Kidney (tissue), 14 donors: ENCODE results near the gene ENTPD1. TPM values are rescaled to one million over a fixed set of nuclear protein-coding genes. Genes with fewer than 3 reads are reported as not detected.
A peak's percentile ranks its signal among the peaks of the same experiment; 100 is the strongest.
"Not testable (repeated sequence)": the region's sequence is repeated elsewhere in the genome, so short reads cannot be mapped to it uniquely, and the experiment has no call there.

Source experiments
- DNase-seq, 5 donors: peaks; one replicate each; pipeline ENCODE4 v3.0.0-alpha.2; 2013 to 2020
- FAIRE-seq: peaks from 2 replicates; lab custom pipeline; 2012; peaks lifted over from hg19 to GRCh38; lab: Jason Lieb, UNC
- H3K27ac ChIP-seq, 2 donors: one replicate each; pipeline ENCODE4 v1.7.0; 2013; ENCODE audit warnings: low read depth in 2 of 2, low read length in 2 of 2, inconsistent platforms in 1 of 2
- H3K27me3 ChIP-seq: one replicate; pipeline ENCODE4 v1.7.1; 2013; ENCODE audit warnings: low read length, inconsistent platforms; ENCODE audit not compliant: control insufficient read depth, insufficient read depth
- H3K36me3 ChIP-seq, 3 donors: one replicate each; pipeline versions ENCODE4 v1.7.0 to v1.7.1; 2013; ENCODE audit warnings: low read length in 3 of 3, control low read depth in 1 of 3, inconsistent platforms in 1 of 3; ENCODE audit not compliant: insufficient read depth in 3 of 3, control insufficient read depth in 2 of 3
- H3K4me1 ChIP-seq, 3 donors: one replicate each; pipeline versions ENCODE4 v1.7.0 to v1.7.1; 2013; ENCODE audit warnings: low read length in 3 of 3, inconsistent platforms in 1 of 3, low read depth in 1 of 3; ENCODE audit not compliant: control insufficient read depth in 2 of 3, insufficient read depth in 2 of 3
- H3K4me3 ChIP-seq, 3 donors: one replicate each; pipeline versions ENCODE4 v1.7.0 to v1.8.1; 2013; ENCODE audit warnings: low read length in 3 of 3, control low read depth in 1 of 3, inconsistent platforms in 1 of 3
- H3K9ac ChIP-seq, 3 donors: one replicate each; pipeline versions ENCODE4 v1.7.0 to v1.7.1; 2013; ENCODE audit warnings: low read length in 3 of 3, control low read depth in 1 of 3, inconsistent platforms in 1 of 3
- H3K9me3 ChIP-seq, 3 donors: one replicate each; pipeline versions ENCODE4 v1.7.0 to v1.7.1; 2013; ENCODE audit warnings: low read length in 3 of 3, control low read depth in 1 of 3, inconsistent platforms in 1 of 3; ENCODE audit not compliant: control insufficient read depth in 2 of 3, insufficient read depth in 1 of 3
- CTCF ChIP-seq: IDR thresholded peaks from 3 replicates; pipeline ENCODE4 v1.5.1; 2012; ENCODE audit warnings: mild to moderate bottlenecking, moderate library complexity, borderline replicate concordance; ENCODE audit not compliant: insufficient read depth; ENCODE audit errors: extremely low read depth
- intact Hi-C: fragments of 100-400 bp; cut with DNase I; formaldehyde crosslinking; loops from one replicate; pipeline ENCODE4 v1.11.1; 2022
- polyA plus RNA-seq: library from polyadenylated mRNA; stranded (reverse); fragments of 350-450 nt; fragmentation: Illumina TruSeq; extraction: RNeasy Lipid Tissue Mini Kit (QIAGEN cat#74804); gene quantifications from one replicate; pipeline ENCODE4 v1.2.3, GENCODE V29; 2014; ENCODE audit warnings: low read depth, low replicate concordance; ENCODE audit not compliant: insufficient read depth
- total RNA-seq: library from RNA; stranded (reverse); fragmentation: NEBNext Ultra II Directional; extraction: Animal tissue kit (Norgen Biotek cat#: 25700); gene quantifications from one replicate; pipeline ENCODE4 v1.2.1, GENCODE V29; 2021
- donor health status: control.
- donor health status: control.
- donor health status: control.
- donor health status: control.
- donor health status: control.
- donor health status: DM: yes; HTN: yes; CAD: no.
- donor health status: Normal renal cell carcinoma (clear cell type).

ENTPD1 gene
- total and polyA plus RNA-seq, 2 donors from 2014 or later = 5.2 to 36.6 TPM

GRCh38 chr10:95896071-95896850, 140.3 kb downstream of the ENTPD1 start:
- intact Hi-C loops = no loop called here
- Histone ChIP-seq H3K9ac (no peak overlapping the region), H3K4me1 (no peaks in the 10 kb centered on the region), H3K36me3 (peaks cover 0 to 20% (median 5%) of the 10 kb centered on the region in 3 donors), H3K27ac (no peak overlapping the region), H3K27me3 (no peaks in the 10 kb centered on the region), H3K9me3 (no peaks in the 10 kb centered on the region), H3K4me3 (no peak overlapping the region)
- TF ChIP-seq CTCF = no peak
- FAIRE-seq (no peak), DNase-seq (no peak)

GRCh38 chr10:95905897-95906580, 150.1 kb downstream of the ENTPD1 start:
- not testable (repeated sequence) for FAIRE-seq

GRCh38 chr10:95906677-95907455, 150.9 kb downstream of the ENTPD1 start:
- DNase-seq (peak in 4 of 5 donors; percentile 61 to 89 (median 74)), FAIRE-seq (no peak)
- Histone ChIP-seq H3K4me3 (peak overlapping the region; percentile 77 to 93 (median 91)), H3K9ac (peak overlapping the region; percentile 52 to 75 (median 56)), H3K27ac (peak overlapping the region; percentile 58 to 92), H3K36me3 (peaks cover 0 to 4% (median 3%) of the 10 kb centered on the region in 3 donors), H3K9me3 (no peaks in the 10 kb centered on the region), H3K27me3 (no peaks in the 10 kb centered on the region), H3K4me1 (peaks cover 0 to 5% (median 3%) of the 10 kb centered on the region in 3 donors)
- peak; percentile 3 for TF ChIP-seq CTCF
- intact Hi-C loops = no loop called here

More at GRCh38 chr10:95905897-95906580, 150.1 kb downstream of the ENTPD1 start:
- intact Hi-C loops, H3K9ac ChIP-seq, H3K27me3 ChIP-seq, H3K36me3 ChIP-seq, H3K27ac ChIP-seq, H3K4me3 ChIP-seq, H3K9me3 ChIP-seq, H3K4me1 ChIP-seq: not testable (repeated sequence)
- DNase-seq = peak in 1 of 5 donors; percentile 33
